HCT116 (cell line): ENCODE data around the gene QRICH1. TPM values are rescaled to one million over a fixed set of nuclear protein-coding genes. Genes with fewer than 3 reads are reported as not detected.

ENCODE experiments used
- ATAC-seq: fragments of 200-7000 bp; cut with Tn5 transposase; 2 replicates; pipeline ENCODE4 v1.9.1; 2020; ENCODE audit warnings: mild to moderate bottlenecking, moderate library complexity
- BruUV-seq: library from RNA; stranded (reverse); fragments of 400-500 nt; replicated peaks from 2 replicates; lab custom pipeline; 2021; lab: Mats Ljungman, UMichigan
- CTCF ChIA-PET: fragments of 300-600 bp; sonication (Branson Sonifier 250); formaldehyde crosslinking; loops from one replicate; lab custom pipeline; 2021; ENCODE audit warnings: antibody characterized with exemption; lab: Charles Lee
- POLR2A ChIA-PET: fragments of 300-600, 350-600 bp; sonication (Branson Sonifier 250); formaldehyde crosslinking; loops from one replicate; lab custom pipeline; 2021; ENCODE audit warnings: antibody characterized with exemption; lab: Charles Lee
- RAD21 ChIA-PET, 2 experiments: fragments of 300-600 bp; sonication (Branson Sonifier 250); formaldehyde crosslinking; loops; one replicate each; lab custom pipeline; 2023; ENCODE audit warnings: low total read pairs in 2 of 2; ENCODE audit not compliant: uncharacterized antibody in 2 of 2, unreplicated experiment in 2 of 2, low non-redundant PET in 1 of 2; lab: Charles Lee
- DNase-seq: peaks from one replicate; pipeline ENCODE4 v3.0.0-alpha.2; 2010; ENCODE audit warnings: low read depth, low spot score
- H2AFZ ChIP-seq: fragments of 200-600 bp; shearing (Covaris generic), sonication (generic); 2 replicates; pipeline ENCODE4 v1.6.1; 2017; ENCODE audit warnings: low read depth, mixed run types, mixed read lengths, antibody characterized with exemption, low read length; ENCODE audit not compliant: poor library complexity, severe bottlenecking
- H3K27ac ChIP-seq: 2 replicates; pipeline ENCODE4 v1.5.1; 2012; ENCODE audit warnings: low read depth, low read length
- H3K27me3 ChIP-seq: fragments of 200-600 bp; sonication (generic); 2 replicates; pipeline ENCODE4 v1.6.1; 2016; ENCODE audit warnings: mixed run types, low read length, mixed read lengths; ENCODE audit not compliant: insufficient read depth
- H3K36me3 ChIP-seq, 2 experiments: fragments of 200-500 bp in 1 of 2; fragments of 200-600 bp in 1 of 2; sonication (Bioruptor generic) in 1 of 2; sonication (generic) in 1 of 2; 2 replicates each; pipeline versions ENCODE4 v1.5.1 to v1.6.1; 2014 to 2016; ENCODE audit warnings: low read length in 2 of 2, inconsistent platforms in 1 of 2, mixed read lengths in 1 of 2, mixed run types in 1 of 2; ENCODE audit not compliant: insufficient read depth in 2 of 2, control insufficient read depth in 1 of 2
- H3K4me1 ChIP-seq, 2 experiments: fragments of 200-600 bp in 1 of 2; sonication (generic) in 1 of 2; 2 replicates each; pipeline versions ENCODE4 v1.5.1 to v1.6.1; 2012 to 2017; ENCODE audit warnings: low read length in 2 of 2, inconsistent platforms in 1 of 2, mild to moderate bottlenecking in 1 of 2, mixed read lengths in 1 of 2, mixed run types in 1 of 2, moderate library complexity in 1 of 2; ENCODE audit not compliant: insufficient read depth in 2 of 2, control insufficient read depth in 1 of 2
- H3K4me2 ChIP-seq: fragments of 200-600 bp; sonication (generic); 2 replicates; pipeline ENCODE4 v1.6.1; 2017; ENCODE audit warnings: mixed run types, low read length, mixed read lengths
- H3K4me3 ChIP-seq, 2 experiments: fragments of 200-600 bp in 1 of 2; sonication (generic) in 1 of 2; replicated peaks in 1 of 2; 2 replicates each; pipeline ENCODE4 v1.5.1; 2011 to 2016; ENCODE audit warnings: low read length in 2 of 2, control low read depth in 1 of 2, low read depth in 1 of 2, mild to moderate bottlenecking in 1 of 2, mixed read lengths in 1 of 2, mixed run types in 1 of 2
- H3K79me2 ChIP-seq: fragments of 200-600 bp; sonication (generic); 2 replicates; pipeline ENCODE4 v1.6.1; 2017; ENCODE audit warnings: mild to moderate bottlenecking, mixed run types, low read length, moderate library complexity, mixed read lengths; ENCODE audit not compliant: insufficient read depth
- H3K9ac ChIP-seq: fragments of 200-600 bp; sonication (generic); 2 replicates; pipeline ENCODE4 v1.6.1; 2016; ENCODE audit warnings: low read length, mixed read lengths
- H3K9me2 ChIP-seq: fragments of 200-600 bp; sonication (generic), shearing (Covaris generic); 2 replicates; pipeline ENCODE4 v1.6.1; 2017; ENCODE audit warnings: mixed run types, mild to moderate bottlenecking, moderate library complexity; ENCODE audit not compliant: insufficient read depth
- H3K9me3 ChIP-seq, 2 experiments: fragments of 200-500 bp in 1 of 2; fragments of 200-600 bp in 1 of 2; sonication (Bioruptor generic) in 1 of 2; sonication (generic) in 1 of 2; 2 replicates each; pipeline ENCODE4 v1.6.1; 2014 to 2017; ENCODE audit warnings: low read length in 2 of 2, mixed read lengths in 2 of 2, inconsistent platforms in 1 of 2, low read depth in 1 of 2, mild to moderate bottlenecking in 1 of 2, mixed run types in 1 of 2, moderate library complexity in 1 of 2; ENCODE audit not compliant: control insufficient read depth in 1 of 2, insufficient read depth in 1 of 2
- H4K20me1 ChIP-seq: fragments of 200-600 bp; sonication (generic), shearing (Covaris generic); 2 replicates; pipeline ENCODE4 v1.6.1; 2017; ENCODE audit warnings: mixed run types, mild to moderate bottlenecking, moderate library complexity; ENCODE audit not compliant: insufficient read depth
- EZH2phosphoT487 ChIP-seq: fragments of 200-600 bp; IDR thresholded peaks from 2 replicates; pipeline ENCODE4 v1.6.1; 2018; ENCODE audit warnings: antibody characterized with exemption, borderline replicate concordance
- FOSL1 ChIP-seq: IDR thresholded peaks from 2 replicates; pipeline ENCODE4 v1.6.1; 2012; ENCODE audit warnings: low read depth
- POLR2A ChIP-seq: IDR thresholded peaks from 2 replicates; pipeline ENCODE4 v1.7.0; 2011; ENCODE audit warnings: borderline replicate concordance; ENCODE audit not compliant: insufficient read depth, insufficient read length; ENCODE audit errors: extremely low read depth
- SP1 ChIP-seq: IDR thresholded peaks from 2 replicates; pipeline ENCODE4 v1.6.1; 2012; ENCODE audit warnings: low read depth
- TCF7L2 ChIP-seq: IDR thresholded peaks from 2 replicates; pipeline ENCODE4 v1.7.0; 2011; ENCODE audit warnings: borderline replicate concordance, inconsistent platforms; ENCODE audit not compliant: insufficient read depth, insufficient read length; ENCODE audit errors: extremely low read depth
- intact Hi-C: fragments of 100-400 bp; cut with micrococcal nuclease; formaldehyde crosslinking; loops from 2 replicates; pipeline ENCODE4 v1.10.0; 2022
- total RNA-seq: library from RNA; stranded (reverse); gene quantifications from one replicate; pipeline ENCODE4 v1.2.1, GENCODE V29; 2021; ENCODE audit not compliant: unreplicated experiment
- TF ChIP-seq, protein P1 (sequence below), 3 experiments: fragments of 200-600 bp in 1 of 3; sonication (generic) in 1 of 3; IDR thresholded peaks in 2 of 3; conservative IDR thresholded peaks in 1 of 3; 2 replicates each; pipeline ENCODE4 v1.5.1; 2012 to 2017; ENCODE audit warnings: low read depth in 2 of 3, low read length in 2 of 3, antibody characterized with exemption in 1 of 3, borderline replicate concordance in 1 of 3, control low read depth in 1 of 3, mild to moderate bottlenecking in 1 of 3, mixed read lengths in 1 of 3, mixed run types in 1 of 3, moderate library complexity in 1 of 3; ENCODE audit not compliant: insufficient read depth in 1 of 3

QRICH1 gene
- total RNA-seq, 1 experiment from 2014 or later: 105 TPM

DNA sequence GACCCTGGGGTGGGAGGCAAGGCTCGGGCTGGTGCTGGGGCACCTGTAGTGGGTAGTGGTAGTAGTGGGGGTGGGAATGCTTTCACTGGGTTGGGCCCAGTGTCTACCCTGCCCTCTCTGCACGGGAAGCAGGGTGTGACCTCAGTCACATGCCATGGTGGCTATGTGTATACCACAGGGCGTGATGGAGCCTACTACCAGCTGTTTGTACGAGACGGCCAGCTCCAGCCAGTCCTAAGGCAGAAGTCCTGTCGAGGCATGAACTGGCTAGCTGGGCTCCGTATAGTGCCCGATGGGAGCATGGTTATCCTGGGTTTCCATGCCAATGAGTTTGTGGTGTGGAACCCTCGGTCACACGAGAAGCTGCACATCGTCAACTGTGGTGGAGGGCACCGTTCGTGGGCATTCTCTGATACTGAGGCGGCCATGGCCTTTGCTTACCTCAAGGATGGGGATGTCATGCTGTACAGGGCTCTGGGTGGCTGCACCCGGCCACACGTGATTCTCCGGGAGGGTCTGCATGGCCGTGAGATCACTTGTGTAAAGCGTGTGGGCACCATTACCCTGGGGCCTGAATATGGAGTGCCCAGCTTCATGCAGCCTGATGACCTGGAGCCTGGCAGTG is 80.6 kb downstream of the QRICH1 start:
- no peak overlapping the region for H2AFZ ChIP-seq
- H4K20me1 ChIP-seq: no peaks in the 10 kb centered on the region
- no peak overlapping the region for H3K4me3 ChIP-seq
- no peaks in the 10 kb centered on the region for H3K9me3 ChIP-seq
- TF ChIP-seq, protein P1, sequence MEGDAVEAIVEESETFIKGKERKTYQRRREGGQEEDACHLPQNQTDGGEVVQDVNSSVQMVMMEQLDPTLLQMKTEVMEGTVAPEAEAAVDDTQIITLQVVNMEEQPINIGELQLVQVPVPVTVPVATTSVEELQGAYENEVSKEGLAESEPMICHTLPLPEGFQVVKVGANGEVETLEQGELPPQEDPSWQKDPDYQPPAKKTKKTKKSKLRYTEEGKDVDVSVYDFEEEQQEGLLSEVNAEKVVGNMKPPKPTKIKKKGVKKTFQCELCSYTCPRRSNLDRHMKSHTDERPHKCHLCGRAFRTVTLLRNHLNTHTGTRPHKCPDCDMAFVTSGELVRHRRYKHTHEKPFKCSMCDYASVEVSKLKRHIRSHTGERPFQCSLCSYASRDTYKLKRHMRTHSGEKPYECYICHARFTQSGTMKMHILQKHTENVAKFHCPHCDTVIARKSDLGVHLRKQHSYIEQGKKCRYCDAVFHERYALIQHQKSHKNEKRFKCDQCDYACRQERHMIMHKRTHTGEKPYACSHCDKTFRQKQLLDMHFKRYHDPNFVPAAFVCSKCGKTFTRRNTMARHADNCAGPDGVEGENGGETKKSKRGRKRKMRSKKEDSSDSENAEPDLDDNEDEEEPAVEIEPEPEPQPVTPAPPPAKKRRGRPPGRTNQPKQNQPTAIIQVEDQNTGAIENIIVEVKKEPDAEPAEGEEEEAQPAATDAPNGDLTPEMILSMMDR (IDR thresholded peaks at IDR 0.05 in 2 of 3, conservative IDR thresholded peaks at IDR 0.05 in 1 of 3; ENCODE audit: borderline replicate concordance in 1 of 3, insufficient read depth in 1 of 3, low read depth in 2 of 3, low read length in 2 of 3): no peak
- TF ChIP-seq EZH2phosphoT487: no peak
- TF ChIP-seq POLR2A: no peak
- no peak for TF ChIP-seq FOSL1
- no peak for TF ChIP-seq SP1
- TF ChIP-seq TCF7L2: no peak
- no peak for ATAC-seq
- no peak overlapping the region for H3K27ac ChIP-seq
- no TSS peak for BruUV-seq
- H3K9ac ChIP-seq: no peak overlapping the region
- DNase-seq: no peak
- CTCF ChIA-PET: interaction anchor here (0.9 to 2.2 kb wide), 2 partner anchors 16 to 26 kb away, joined by 3 to 15 read pairs; partner anchors contain the start of gene IMPDH2
- no peak overlapping the region for H3K4me2 ChIP-seq
- peaks cover 19 to 39% of the 10 kb centered on the region in 2 experiments; a peak in 3 of 4 replicates for H3K36me3 ChIP-seq
- RAD21 ChIA-PET: interaction anchor here in 1 of 2 experiments (0.5 to 0.6 kb wide), 2 partner anchors 25 to 613 kb away, joined by 3 read pairs; no protein-coding TSS in a partner anchor
- no peaks in the 10 kb centered on the region for H3K9me2 ChIP-seq
- POLR2A ChIA-PET: interaction anchor here (1.5 to 1.8 kb wide), 2 partner anchors 9 to 16 kb away, joined by 5 read pairs; partner anchors contain the start of genes IMPDH2 and NDUFAF3
- H3K27me3 ChIP-seq: no peaks in the 10 kb centered on the region
- peaks cover 8 to 27% of the 10 kb centered on the region in 2 experiments; a peak in 3 of 4 replicates for H3K4me1 ChIP-seq
- intact Hi-C loops: no loop called here
- peaks cover 60% of the 10 kb centered on the region for H3K79me2 ChIP-seq
